ENCODE measurements around the gene DNASE1L3.

The DNASE1L3 gene

DNA sequence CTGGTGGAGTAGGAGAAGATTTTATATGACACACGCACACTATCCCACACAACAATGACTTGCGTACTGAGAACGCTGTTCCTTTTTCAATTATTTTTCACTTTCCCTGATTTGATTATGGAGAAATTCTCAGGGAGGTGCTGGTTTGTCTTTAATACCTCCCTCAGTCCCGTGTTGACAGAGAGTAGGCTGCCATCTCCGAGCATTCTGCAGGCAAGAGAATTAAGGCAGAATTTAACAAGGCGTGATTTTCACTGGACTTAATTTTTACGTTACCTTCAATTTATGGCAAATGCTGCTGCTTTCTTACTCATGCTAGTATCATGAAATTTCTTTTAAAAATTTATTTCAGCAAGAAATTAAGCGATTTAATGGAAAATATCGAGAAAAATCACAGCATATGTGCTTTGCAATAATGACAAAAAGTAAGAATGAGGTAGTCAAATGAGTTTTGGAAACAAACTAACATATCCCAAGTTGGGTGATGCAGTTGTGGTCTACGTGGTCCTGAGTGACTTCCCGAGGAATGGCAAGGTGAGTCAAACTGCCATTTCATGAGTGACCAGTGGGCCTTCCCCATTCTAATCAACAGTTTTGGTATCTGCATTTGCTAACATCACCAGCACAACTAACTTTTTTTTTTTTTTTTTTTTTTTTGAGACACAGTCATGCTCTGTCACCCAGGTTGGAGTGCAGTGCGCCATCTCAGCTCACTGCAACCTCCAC, 16.9 kb downstream of the DNASE1L3 start:
- TF ChIP-seq, protein P1, sequence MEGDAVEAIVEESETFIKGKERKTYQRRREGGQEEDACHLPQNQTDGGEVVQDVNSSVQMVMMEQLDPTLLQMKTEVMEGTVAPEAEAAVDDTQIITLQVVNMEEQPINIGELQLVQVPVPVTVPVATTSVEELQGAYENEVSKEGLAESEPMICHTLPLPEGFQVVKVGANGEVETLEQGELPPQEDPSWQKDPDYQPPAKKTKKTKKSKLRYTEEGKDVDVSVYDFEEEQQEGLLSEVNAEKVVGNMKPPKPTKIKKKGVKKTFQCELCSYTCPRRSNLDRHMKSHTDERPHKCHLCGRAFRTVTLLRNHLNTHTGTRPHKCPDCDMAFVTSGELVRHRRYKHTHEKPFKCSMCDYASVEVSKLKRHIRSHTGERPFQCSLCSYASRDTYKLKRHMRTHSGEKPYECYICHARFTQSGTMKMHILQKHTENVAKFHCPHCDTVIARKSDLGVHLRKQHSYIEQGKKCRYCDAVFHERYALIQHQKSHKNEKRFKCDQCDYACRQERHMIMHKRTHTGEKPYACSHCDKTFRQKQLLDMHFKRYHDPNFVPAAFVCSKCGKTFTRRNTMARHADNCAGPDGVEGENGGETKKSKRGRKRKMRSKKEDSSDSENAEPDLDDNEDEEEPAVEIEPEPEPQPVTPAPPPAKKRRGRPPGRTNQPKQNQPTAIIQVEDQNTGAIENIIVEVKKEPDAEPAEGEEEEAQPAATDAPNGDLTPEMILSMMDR (IDR thresholded peaks at IDR 0.05; ENCODE audit: extremely low read depth, missing control alignments) = no peak
- DNase-seq (ENCODE audit: low spot score) = no peak

DNA sequence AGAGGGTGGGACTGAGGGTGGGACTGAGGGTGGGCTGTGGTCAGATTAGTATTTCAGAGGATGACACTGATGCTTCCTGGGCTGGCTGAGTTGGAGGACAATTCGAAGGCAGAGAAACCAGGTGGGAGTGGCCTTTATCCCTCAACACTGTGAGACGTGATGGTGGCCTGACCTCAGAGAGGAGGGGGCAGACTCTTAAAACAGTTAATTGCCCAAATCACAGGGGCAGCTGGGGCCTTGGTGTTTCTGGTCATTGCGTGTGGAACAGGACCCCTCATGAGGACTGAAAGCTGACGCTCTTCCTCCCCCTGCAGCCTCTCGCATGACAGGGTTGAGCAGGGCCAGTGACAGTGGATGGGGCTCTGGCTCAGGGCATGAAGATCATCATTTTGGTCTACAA, 18.7 kb downstream of the DNASE1L3 start:
- TF ChIP-seq, protein P1 (IDR thresholded peaks at IDR 0.05; ENCODE audit: extremely low read depth, missing control alignments) = no peak
- no peak for DNase-seq (ENCODE audit: low spot score)

DNA sequence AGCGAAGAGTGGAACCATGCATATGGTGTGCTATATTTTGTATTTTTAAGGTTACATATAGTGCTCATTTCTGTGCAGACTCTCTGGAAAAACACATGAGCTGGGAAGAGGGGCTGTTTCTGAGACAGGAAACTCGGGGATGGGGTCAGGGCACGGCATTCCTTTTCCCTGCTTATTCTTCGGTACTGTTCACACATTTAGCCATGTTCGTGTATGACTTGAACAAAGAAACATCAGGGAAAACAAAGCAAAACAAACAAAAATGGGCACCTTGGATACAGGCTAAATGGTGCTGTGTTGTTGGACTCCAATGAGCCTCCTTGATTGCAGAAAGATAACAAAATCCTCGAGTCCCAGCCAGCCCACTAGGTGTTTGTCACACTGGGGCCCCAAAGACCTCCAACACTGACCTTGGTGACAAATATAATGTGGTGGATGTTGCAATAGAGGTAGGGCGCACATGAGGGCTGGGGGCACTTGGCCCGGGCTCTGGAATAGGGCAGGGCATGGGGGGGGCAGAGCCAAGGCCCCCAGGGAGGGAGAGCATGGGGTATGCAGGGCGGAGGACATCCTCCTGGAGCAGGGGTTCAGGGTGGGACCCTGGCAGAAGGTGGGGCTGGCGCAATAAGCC, 19.3 kb downstream of the DNASE1L3 start:
- no peak for DNase-seq (ENCODE audit: low spot score)
- TF ChIP-seq, protein P1 (IDR thresholded peaks at IDR 0.05; ENCODE audit: extremely low read depth, missing control alignments) = no peak

DNA sequence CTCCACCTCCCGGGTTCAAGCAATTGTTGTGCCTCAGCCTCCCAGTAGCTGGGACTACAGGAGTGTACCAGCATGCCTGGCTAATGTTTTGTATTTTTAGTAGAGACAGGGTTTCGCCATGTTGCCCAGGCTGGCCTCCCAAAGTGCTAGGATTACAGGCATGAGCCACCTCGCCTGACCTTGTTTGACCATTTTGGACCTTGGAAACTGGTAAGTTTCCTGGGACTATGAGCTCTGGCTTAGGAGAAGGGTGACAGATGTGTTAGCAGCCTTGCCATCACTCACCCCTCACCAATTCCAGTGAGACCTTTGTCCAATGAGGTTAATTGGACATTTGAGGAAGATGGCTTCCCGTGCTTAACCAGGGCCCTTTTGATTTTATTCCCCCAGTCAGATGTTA, 19.9 kb downstream of the DNASE1L3 start:
- TF ChIP-seq, protein P1 (IDR thresholded peaks at IDR 0.05; ENCODE audit: extremely low read depth, missing control alignments) = no peak
- DNase-seq (ENCODE audit: low spot score) = no peak

DNA sequence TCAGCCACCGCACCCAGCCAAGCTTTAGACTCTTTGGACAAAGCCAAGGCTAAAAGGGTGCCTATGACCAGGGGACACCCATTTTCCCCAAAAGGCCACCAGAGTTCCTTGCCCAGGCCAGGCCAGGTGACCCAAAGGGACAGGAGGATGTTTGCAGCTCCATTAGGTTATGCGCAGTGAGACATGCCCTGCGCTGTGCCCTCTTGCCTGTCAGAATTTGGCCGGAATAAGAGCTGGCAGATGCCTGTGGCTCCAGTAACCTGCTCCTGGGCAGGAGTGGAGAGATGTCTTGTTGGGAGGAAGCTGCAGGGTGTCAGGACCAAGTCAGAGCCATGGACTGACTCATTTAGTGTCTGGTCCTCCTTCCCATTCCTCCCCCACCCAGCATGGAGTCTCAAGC, 20.5 kb downstream of the DNASE1L3 start:
- DNase-seq (ENCODE audit: low spot score) = no peak
- TF ChIP-seq, protein P1 (IDR thresholded peaks at IDR 0.05; ENCODE audit: extremely low read depth, missing control alignments) = no peak

DNA sequence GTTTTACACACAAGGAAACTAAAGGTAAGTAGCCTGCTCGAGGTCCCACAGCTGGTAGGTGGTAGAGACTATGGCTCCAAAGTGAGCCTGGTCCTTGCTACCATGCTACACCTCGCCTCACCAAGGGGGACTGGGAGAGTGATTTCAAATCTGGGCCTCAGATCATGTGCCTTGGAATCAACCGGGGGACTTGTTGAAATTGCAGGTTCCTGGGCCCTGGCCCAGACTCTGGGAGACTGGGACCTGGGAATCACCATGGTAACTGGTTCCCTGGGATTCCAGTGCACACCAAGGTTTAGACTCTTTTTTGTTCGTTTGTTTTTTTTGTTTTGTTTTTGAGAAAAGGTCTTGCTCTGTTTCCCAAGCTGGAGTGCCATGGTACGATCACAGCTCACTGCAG, 21.1 kb downstream of the DNASE1L3 start:
- TF ChIP-seq, protein P1 (IDR thresholded peaks at IDR 0.05; ENCODE audit: extremely low read depth, missing control alignments) = no peak
- DNase-seq (ENCODE audit: low spot score) = no peak

DNA sequence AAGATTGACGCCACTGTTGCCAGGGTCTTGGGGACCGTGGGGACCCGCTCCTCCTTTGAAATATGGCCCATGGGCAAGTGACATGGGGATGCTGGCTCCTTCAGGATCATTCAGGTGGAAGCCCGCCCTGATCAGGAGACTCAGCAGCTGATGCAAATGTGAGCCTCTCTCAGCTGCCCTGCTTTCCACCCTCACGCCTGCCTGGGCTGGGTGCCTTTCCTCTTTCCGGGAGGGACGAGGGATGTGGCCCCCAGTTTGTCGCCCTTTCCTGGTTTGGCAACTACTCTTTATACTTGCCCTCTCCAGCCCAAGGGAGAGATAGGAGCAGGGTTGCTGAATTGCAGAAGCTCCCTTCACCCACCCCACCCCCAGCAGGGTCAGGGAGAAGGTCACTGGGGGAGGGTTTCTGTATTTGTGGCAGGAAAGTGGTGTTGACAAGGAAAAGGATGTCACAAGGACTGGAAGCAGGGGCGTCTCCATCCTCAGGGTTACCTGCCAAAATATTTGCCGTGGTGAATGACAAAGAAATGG, 21.8 kb downstream of the DNASE1L3 start:
- TF ChIP-seq, protein P1 (IDR thresholded peaks at IDR 0.05; ENCODE audit: extremely low read depth, missing control alignments) = no peak
- DNase-seq (ENCODE audit: low spot score) = no peak

All from GM20000 (cell line).